AG09309 (cell line): Measurements from ENCODE around the gene GRB7.

ENCODE experiments used
- DNase-seq: peaks from one replicate; pipeline ENCODE4 v3.0.0-alpha.2; 2010; ENCODE audit warnings: low read depth
- H3K4me3 ChIP-seq: 2 replicates; pipeline ENCODE4 v1.5.1; 2011; ENCODE audit warnings: mild to moderate bottlenecking, low read depth, low read length, moderate library complexity; ENCODE audit not compliant: control insufficient read depth
- CTCF ChIP-seq: IDR thresholded peaks from 2 replicates; pipeline ENCODE4 v1.5.1; 2011; ENCODE audit warnings: mild to moderate bottlenecking, low read depth, low read length, inconsistent platforms; ENCODE audit not compliant: insufficient read depth, control insufficient read depth; ENCODE audit errors: missing control alignments

Gene GRB7

DNA sequence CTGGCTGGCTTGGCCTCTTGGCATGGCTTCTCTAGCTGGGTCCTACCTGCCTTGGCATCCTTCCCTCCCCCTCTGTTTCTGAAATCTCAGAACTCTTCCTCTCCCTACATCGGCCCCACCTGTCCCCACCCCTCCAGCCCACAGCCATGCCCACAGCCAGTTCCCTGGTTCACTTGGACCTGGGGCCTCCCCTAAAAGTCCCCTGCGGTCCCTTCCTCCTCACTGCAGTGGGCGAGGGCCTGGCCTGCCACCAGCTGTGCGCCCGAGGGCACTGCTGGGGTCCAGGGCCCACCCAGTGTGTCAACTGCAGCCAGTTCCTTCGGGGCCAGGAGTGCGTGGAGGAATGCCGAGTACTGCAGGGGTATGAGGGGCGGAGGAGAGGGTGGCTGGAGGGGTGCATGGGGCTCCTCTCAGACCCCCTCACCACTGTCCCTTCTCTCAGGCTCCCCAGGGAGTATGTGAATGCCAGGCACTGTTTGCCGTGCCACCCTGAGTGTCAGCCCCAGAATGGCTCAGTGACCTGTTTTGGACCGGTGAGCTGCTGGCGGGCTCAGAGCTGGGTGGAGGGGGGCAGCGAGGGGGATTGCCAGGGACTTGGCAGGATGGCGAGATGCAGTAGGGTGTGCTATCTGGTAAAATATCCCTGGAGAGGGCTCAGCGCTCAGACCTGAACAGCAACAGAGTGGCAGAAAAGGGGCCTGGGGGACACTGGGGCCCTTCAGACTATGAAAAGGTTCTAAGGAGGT lies 21.5 kb upstream of the GRB7 start:
- no peak for TF ChIP-seq CTCF
- no peak for DNase-seq
- no peak overlapping the region for H3K4me3 ChIP-seq

DNA sequence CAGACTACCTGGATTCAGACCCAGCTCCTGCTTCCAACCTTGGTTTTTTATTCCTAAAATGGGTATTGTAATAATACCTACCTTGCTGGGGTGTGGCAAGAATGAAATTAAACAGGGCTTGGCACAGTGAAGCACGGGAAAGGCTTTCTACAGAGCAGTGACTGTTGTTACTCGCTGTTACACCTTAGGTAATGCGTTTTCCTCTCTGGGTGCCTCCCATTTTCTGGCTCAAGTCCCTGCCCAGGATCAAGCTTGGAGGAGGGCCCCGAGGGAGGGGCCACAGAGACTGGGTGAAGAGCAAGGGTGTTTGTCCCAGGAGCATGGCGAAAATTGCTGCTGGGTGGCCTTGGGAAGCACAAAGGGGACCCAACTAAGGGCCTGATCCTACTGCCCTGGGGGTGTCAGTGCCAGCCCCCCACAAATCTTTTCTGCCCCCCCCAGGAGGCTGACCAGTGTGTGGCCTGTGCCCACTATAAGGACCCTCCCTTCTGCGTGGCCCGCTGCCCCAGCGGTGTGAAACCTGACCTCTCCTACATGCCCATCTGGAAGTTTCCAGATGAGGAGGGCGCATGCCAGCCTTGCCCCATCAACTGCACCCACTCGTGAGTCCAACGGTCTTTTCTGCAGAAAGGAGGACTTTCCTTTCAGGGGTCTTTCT lies 20.7 kb upstream of the GRB7 start:
- H3K4me3 ChIP-seq, result no peak overlapping the region
- no peak for DNase-seq
- TF ChIP-seq CTCF, result no peak

- H3K4me3 ChIP-seq, result no peak overlapping the region
- no peak for DNase-seq
- TF ChIP-seq CTCF, result no peak
Observed at GRCh38 chr17:39717660-39718059, 20.1 kb upstream of the GRB7 start.

GRCh38 chr17:39719563-39720355 lies 18.0 kb upstream of the GRB7 start:
- H3K4me3 ChIP-seq, result no peak overlapping the region
- DNase-seq, result no peak
- no peak for TF ChIP-seq CTCF

GRCh38 chr17:39722104-39722503 lies 15.6 kb upstream of the GRB7 start:
- no peak for TF ChIP-seq CTCF

GRCh38 chr17:39722965-39723848 lies 14.5 kb upstream of the GRB7 start:
- no peak for DNase-seq
- no peak for TF ChIP-seq CTCF
- no peak overlapping the region for H3K4me3 ChIP-seq

More at GRCh38 chr17:39722104-39722503, 15.6 kb upstream of the GRB7 start:
- no peak for DNase-seq
- no peak overlapping the region for H3K4me3 ChIP-seq
